IMR-90 (cell line): ENCODE measurements around the gene CPN1. TPM values are rescaled to one million over a fixed set of nuclear protein-coding genes. Genes with fewer than 3 reads are reported as not detected.

ENCODE experiments used
- ATAC-seq: fragments of 200-7000 bp; cut with Tn5 transposase; 2 replicates; pipeline ENCODE4 v1.9.1; 2020; ENCODE audit warnings: low read depth, mild to moderate bottlenecking, moderate library complexity
- BruUV-seq: library from RNA; stranded (reverse); fragments of 400-500 nt; replicated peaks from 2 replicates; lab custom pipeline; 2021; lab: Mats Ljungman, UMichigan
- CTCF ChIA-PET: fragments of 300-600 bp; formaldehyde crosslinking; extraction: SDS; loops from one replicate; lab custom pipeline; 2021; ENCODE audit warnings: antibody characterized with exemption; lab: Yijun Ruan, JAX
- POLR2A ChIA-PET: fragments of 300-600 bp; sonication (Branson Sonifier 250); formaldehyde crosslinking; loops from one replicate; lab custom pipeline; 2022; ENCODE audit warnings: antibody characterized with exemption; ENCODE audit not compliant: unreplicated experiment; lab: Charles Lee
- DNase-seq: peaks from one replicate; pipeline ENCODE4 v3.0.0; 2013
- H2AFZ ChIP-seq: replicated peaks from 2 replicates; pipeline ENCODE3; 2013; ENCODE audit warnings: low read length, mild to moderate bottlenecking; ENCODE audit not compliant: poor library complexity
- H2AK5ac ChIP-seq: 2 replicates; pipeline ENCODE4 v1.6.1; 2013; ENCODE audit warnings: low read depth, low read length, inconsistent platforms
- H2AK9ac ChIP-seq: replicated peaks from 2 replicates; pipeline ENCODE3; 2013; ENCODE audit warnings: mild to moderate bottlenecking, low read depth, low read length, moderate library complexity; ENCODE audit not compliant: poor library complexity
- H2BK120ac ChIP-seq: 2 replicates; pipeline ENCODE4 v1.6.1; 2013; ENCODE audit warnings: low read depth, low read length, inconsistent platforms
- H2BK15ac ChIP-seq: 3 replicates; pipeline ENCODE4 v1.6.1; 2013; ENCODE audit warnings: low read depth, low read length, inconsistent platforms
- H2BK20ac ChIP-seq: 2 replicates; pipeline ENCODE4 v1.6.1; 2013; ENCODE audit warnings: low read depth, mild to moderate bottlenecking, inconsistent platforms, low read length, moderate library complexity
- H2BK5ac ChIP-seq: 2 replicates; pipeline ENCODE4 v1.6.1; 2013; ENCODE audit warnings: mild to moderate bottlenecking, low read depth, low read length, inconsistent platforms; ENCODE audit not compliant: poor library complexity, severe bottlenecking
- H3K14ac ChIP-seq: replicated peaks from 2 replicates; pipeline ENCODE4 v1.6.1; 2013; ENCODE audit warnings: low read depth, low read length, inconsistent platforms
- H3K18ac ChIP-seq: 2 replicates; pipeline ENCODE4 v1.6.1; 2013; ENCODE audit warnings: low read depth, low read length, control low read depth
- H3K23ac ChIP-seq: 2 replicates; pipeline ENCODE4 v1.6.1; 2013; ENCODE audit warnings: low read depth, low read length, inconsistent platforms
- H3K27ac ChIP-seq: 2 replicates; pipeline ENCODE4 v1.5.1; 2013; ENCODE audit warnings: mild to moderate bottlenecking, control low read depth, low read length; ENCODE audit not compliant: insufficient read depth
- H3K27me3 ChIP-seq: 2 replicates; pipeline ENCODE4 v1.6.1; 2013; ENCODE audit warnings: low read length; ENCODE audit not compliant: control insufficient read depth, insufficient read depth
- H3K36me3 ChIP-seq: 2 replicates; pipeline ENCODE4 v1.6.1; 2013; ENCODE audit warnings: low read length, mixed read lengths; ENCODE audit not compliant: control insufficient read depth, insufficient read depth
- H3K4ac ChIP-seq: 2 replicates; pipeline ENCODE4 v1.6.1; 2013; ENCODE audit warnings: low read depth, low read length, inconsistent platforms
- H3K4me1 ChIP-seq: 2 replicates; pipeline ENCODE4 v1.6.1; 2013; ENCODE audit warnings: low read length, mixed read lengths; ENCODE audit not compliant: control insufficient read depth, insufficient read depth
- H3K4me2 ChIP-seq: 2 replicates; pipeline ENCODE4 v1.6.1; 2013; ENCODE audit warnings: low read depth, mild to moderate bottlenecking, control low read depth, low read length, moderate library complexity
- H3K4me3 ChIP-seq: 2 replicates; pipeline ENCODE4 v1.5.1; 2013; ENCODE audit warnings: low read depth, mild to moderate bottlenecking, control low read depth, low read length, moderate library complexity; ENCODE audit not compliant: insufficient read depth
- H3K56ac ChIP-seq: 2 replicates; pipeline ENCODE4 v1.6.1; 2013; ENCODE audit warnings: low read length, inconsistent platforms; ENCODE audit not compliant: insufficient read depth; ENCODE audit errors: extremely low read depth
- H3K79me1 ChIP-seq, 2 experiments: 2 replicates each; pipeline ENCODE4 v1.6.1; 2013; ENCODE audit warnings: low read length in 2 of 2, inconsistent platforms in 1 of 2, low read depth in 1 of 2
- H3K9ac ChIP-seq: 2 replicates; pipeline ENCODE4 v1.6.1; 2013; ENCODE audit warnings: low read depth, low read length, control low read depth
- H3K9me1 ChIP-seq: 2 replicates; pipeline ENCODE4 v1.6.1; 2013; ENCODE audit warnings: low read length, inconsistent platforms; ENCODE audit not compliant: insufficient read depth
- H3K9me3 ChIP-seq: 2 replicates; pipeline ENCODE4 v1.6.1; 2013; ENCODE audit warnings: low read length; ENCODE audit not compliant: control insufficient read depth, insufficient read depth
- H4K20me1 ChIP-seq: 2 replicates; pipeline ENCODE4 v1.6.1; 2013; ENCODE audit warnings: low read length, inconsistent platforms; ENCODE audit not compliant: insufficient read depth
- H4K5ac ChIP-seq: 2 replicates; pipeline ENCODE4 v1.6.1; 2013; ENCODE audit warnings: mild to moderate bottlenecking, low read depth, low read length, control low read depth
- H4K8ac ChIP-seq, 2 experiments: 2 replicates each; pipeline ENCODE4 v1.6.1; 2013; ENCODE audit warnings: low read depth in 2 of 2, low read length in 2 of 2, control low read depth in 1 of 2, inconsistent platforms in 1 of 2
- H4K91ac ChIP-seq: 2 replicates; pipeline ENCODE4 v1.6.1; 2013; ENCODE audit warnings: low read depth, low read length, inconsistent platforms; ENCODE audit not compliant: insufficient read depth
- CEBPB ChIP-seq: IDR thresholded peaks from 2 replicates; pipeline ENCODE4 v1.6.1; 2012; ENCODE audit warnings: low read depth, low read length, improper control_type of control experiment
- CHD1 ChIP-seq: IDR thresholded peaks from 2 replicates; pipeline ENCODE4 v1.6.1; 2012; ENCODE audit warnings: low read depth, low read length, improper control_type of control experiment
- WGBS, 2 experiments: methylation state at CpG; one replicate each; pipeline versions ENCODE4 v1.1.5 to v1.1.7; 2013; ENCODE audit warnings: missing lambda C conversion rate in 2 of 2; ENCODE audit not compliant: insufficient read length in 1 of 2; ENCODE audit errors: extremely low coverage in 2 of 2; 5-methylcytosine and 5-hydroxymethylcytosine counted together
- dilution Hi-C: fragments of 300-500 bp; cut with HindIII; formaldehyde crosslinking; loops from one replicate; pipeline ENCODE4 v1.14.3; 2018; ENCODE audit warnings: low sequenced_read_pairs; ENCODE audit not compliant: unreplicated experiment
- in situ Hi-C: fragments of 300-500 bp; cut with MboI; formaldehyde crosslinking; loops from 3 replicates; pipeline ENCODE4 v1.14.3; 2019; ENCODE audit warnings: low sequenced_read_pairs, inconsistent platforms, mixed read lengths
- intact Hi-C: fragments of 100-400 bp; cut with micrococcal nuclease; formaldehyde crosslinking; loops from 2 replicates; pipeline ENCODE4 v1.10.0; 2022
- polyA plus RNA-seq, 3 experiments: library from polyadenylated mRNA; depleted of rRNA; stranded (reverse); fragments of >200 nt; gene quantifications; 2 replicates each; pipeline ENCODE4 v1.2.3, GENCODE V29; 2012; ENCODE audit warnings: low replicate concordance in 1 of 3
- total RNA-seq: library from RNA; depleted of rRNA; stranded (reverse); fragments of >200 nt; gene quantifications from 2 replicates; pipeline ENCODE4 v1.2.3, GENCODE V29; 2012

CPN1 gene
- total and polyA plus RNA-seq, 2 of the 4 experiments (the other 2 are of a cell fraction), result not detected

DNA sequence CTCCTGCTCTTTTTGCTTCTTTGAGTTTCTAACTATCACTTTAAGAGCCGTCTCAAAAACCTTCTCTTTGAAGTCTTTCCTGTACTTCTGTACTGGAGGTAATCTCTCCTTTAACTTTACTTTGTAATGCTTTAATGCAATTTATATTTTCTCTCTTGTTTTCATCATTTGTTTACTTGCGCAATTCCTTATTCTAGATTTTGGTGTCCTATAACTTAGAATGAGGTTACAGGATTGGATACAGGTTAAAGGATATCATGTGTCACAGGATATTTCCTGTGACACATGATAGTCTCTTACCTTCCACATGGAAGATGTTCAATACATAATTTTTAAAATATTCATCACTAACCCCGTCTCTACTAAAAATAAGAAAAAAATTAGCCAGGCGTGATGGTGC, 42.4 kb upstream of the CPN1 start:
- Histone ChIP-seq H3K23ac (no peak overlapping the region), H2AK5ac (no peak overlapping the region), H3K18ac (no peak overlapping the region), H3K27me3 (peaks cover 9% of the 10 kb centered on the region), H3K9me1 (no peaks in the 10 kb centered on the region), H3K14ac (no peak overlapping the region), H2AFZ (peak overlapping the region; percentile 59), H4K8ac (no peak overlapping the region), H4K20me1 (no peaks in the 10 kb centered on the region), H2BK120ac (no peak overlapping the region), H3K9ac (no peak overlapping the region), H3K4me2 (no peak overlapping the region), H3K56ac (no peak overlapping the region), H3K79me1 (no peaks in the 10 kb centered on the region), H3K4ac (no peak overlapping the region), H4K91ac (no peak overlapping the region), H3K9me3 (no peaks in the 10 kb centered on the region), H3K27ac (no peak overlapping the region), H3K4me3 (no peak overlapping the region), H3K4me1 (no peaks in the 10 kb centered on the region), H3K36me3 (no peaks in the 10 kb centered on the region), H2BK15ac (no peak overlapping the region), H2AK9ac (no peak overlapping the region), H4K5ac (no peak overlapping the region), H2BK5ac (no peak overlapping the region), H2BK20ac (no peak overlapping the region)
- ATAC-seq (no peak), DNase-seq (no peak)
- TF ChIP-seq CHD1 (no peak), CEBPB (peak; percentile 58)
- no CpG with 5 or more reads among the region's 4 CpGs for WGBS, 2 experiments
- no TSS peak for BruUV-seq
- in situ Hi-C loops (no loop called here), intact Hi-C loops (no loop called here), dilution Hi-C loops (no loop called here)
- ChIA-PET CTCF (no interaction called here), POLR2A (no interaction called here)
